Testis (tissue), 5 donors: ENCODE results near the gene GHRH. TPM values are rescaled to one million over a fixed set of nuclear protein-coding genes. Genes with fewer than 3 reads are reported as not detected.
A peak's percentile ranks its signal among the peaks of the same experiment; 100 is the strongest.

Experiments
- DNase-seq: peaks from one replicate; pipeline ENCODE4 v3.0.0-alpha.2; 2019
- H3K27ac ChIP-seq, 2 donors: fragments of 200-600 bp; sonication (generic); one replicate each; pipeline ENCODE4 v1.5.1; 2019
- H3K27me3 ChIP-seq: fragments of 200-600 bp; sonication (generic); one replicate; pipeline ENCODE4 v1.5.1; 2019
- H3K36me3 ChIP-seq: fragments of 200-600 bp; sonication (generic); one replicate; pipeline ENCODE4 v1.5.1; 2017; ENCODE audit warnings: low read depth; ENCODE audit errors: missing control alignments
- H3K4me1 ChIP-seq: fragments of 200-600 bp; sonication (generic); one replicate; pipeline ENCODE4 v1.5.1; 2019
- H3K4me3 ChIP-seq, 2 donors: fragments of 200-600 bp; sonication (generic); one replicate each; pipeline ENCODE4 v1.5.1; 2017 to 2019
- H3K9me3 ChIP-seq: fragments of 200-600 bp; sonication (generic); one replicate; pipeline ENCODE4 v1.5.1; 2017
- POLR2A ChIP-seq: fragments of 450-650 bp; IDR thresholded peaks from one replicate; pipeline ENCODE4 v1.6.1; 2017; ENCODE audit warnings: antibody characterized with exemption, mild to moderate bottlenecking, moderate library complexity
- WGBS, 2 donors: methylation state at CpG; one replicate each; pipeline ENCODE4 v1.1.5; 2018; 5-methylcytosine and 5-hydroxymethylcytosine counted together
- intact Hi-C: fragments of 100-400 bp; cut with DNase I; formaldehyde crosslinking; loops from one replicate; pipeline ENCODE4 v1.15.1; 2023; ENCODE audit warnings: low total_unique reads
- long read RNA-seq, 2 donors: transcript quantifications; one replicate each; lab custom pipeline, GENCODE V29; 2026
- polyA plus RNA-seq: library from polyadenylated mRNA; stranded (reverse); fragments of 350-450 nt; fragmentation: Illumina TruSeq; extraction: RNeasy Lipid Tissue Mini Kit (QIAGEN cat#74804); gene quantifications from one replicate; pipeline ENCODE4 v1.2.3, GENCODE V29; 2014; ENCODE audit warnings: low read depth, low replicate concordance; ENCODE audit not compliant: insufficient read depth
- total RNA-seq, 2 donors: library from RNA; depleted of rRNA; stranded (reverse); fragments of >200 nt; gene quantifications; one replicate each; pipeline ENCODE4 v1.2.3, GENCODE V29; 2016
- TF ChIP-seq, protein P1 (sequence below), 3 experiments: fragments of 450-650 bp in 2 of 3; fragments of 200-600 bp in 1 of 3; sonication (generic) in 1 of 3; IDR thresholded peaks; one replicate each; pipeline ENCODE4 v1.5.1; 2016 to 2019; ENCODE audit warnings: antibody characterized with exemption in 3 of 3, mild to moderate bottlenecking in 2 of 3, moderate library complexity in 1 of 3

The GHRH gene, protein sequence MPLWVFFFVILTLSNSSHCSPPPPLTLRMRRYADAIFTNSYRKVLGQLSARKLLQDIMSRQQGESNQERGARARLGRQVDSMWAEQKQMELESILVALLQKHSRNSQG
- total RNA-seq (not detected), polyA plus RNA-seq (not detected)
- long read RNA-seq, donor 1, result 0 reads
- long read RNA-seq, donor 2, result 0 reads

DNA sequence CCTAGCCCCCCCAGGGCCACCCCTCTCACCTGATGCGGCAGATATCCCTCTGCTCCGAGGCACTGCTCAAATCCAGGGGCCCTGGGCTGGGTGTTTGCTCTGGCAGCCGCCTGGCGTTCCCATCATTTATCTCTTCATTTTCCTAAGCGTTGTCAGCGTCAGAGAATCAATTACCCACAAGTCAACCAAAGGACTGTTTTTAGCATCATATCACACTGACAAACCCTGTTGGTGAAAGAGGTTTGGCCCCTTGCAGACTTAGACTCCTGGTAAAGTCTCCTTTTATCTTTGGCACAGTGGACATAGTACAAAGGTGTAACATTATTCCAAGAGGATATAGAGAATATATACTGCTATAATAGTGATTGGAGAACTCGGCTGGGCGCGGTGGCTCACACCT, at the start of gene GHRH:
Gene GHRH, minus strand, starts transcription at position 101 of the 400 bp plus-strand sequence. CDS start 4,925 bp downstream, outside the sequence.
- no peak within 1 kb of the TSS for H3K27ac ChIP-seq
- TF ChIP-seq, protein P1, sequence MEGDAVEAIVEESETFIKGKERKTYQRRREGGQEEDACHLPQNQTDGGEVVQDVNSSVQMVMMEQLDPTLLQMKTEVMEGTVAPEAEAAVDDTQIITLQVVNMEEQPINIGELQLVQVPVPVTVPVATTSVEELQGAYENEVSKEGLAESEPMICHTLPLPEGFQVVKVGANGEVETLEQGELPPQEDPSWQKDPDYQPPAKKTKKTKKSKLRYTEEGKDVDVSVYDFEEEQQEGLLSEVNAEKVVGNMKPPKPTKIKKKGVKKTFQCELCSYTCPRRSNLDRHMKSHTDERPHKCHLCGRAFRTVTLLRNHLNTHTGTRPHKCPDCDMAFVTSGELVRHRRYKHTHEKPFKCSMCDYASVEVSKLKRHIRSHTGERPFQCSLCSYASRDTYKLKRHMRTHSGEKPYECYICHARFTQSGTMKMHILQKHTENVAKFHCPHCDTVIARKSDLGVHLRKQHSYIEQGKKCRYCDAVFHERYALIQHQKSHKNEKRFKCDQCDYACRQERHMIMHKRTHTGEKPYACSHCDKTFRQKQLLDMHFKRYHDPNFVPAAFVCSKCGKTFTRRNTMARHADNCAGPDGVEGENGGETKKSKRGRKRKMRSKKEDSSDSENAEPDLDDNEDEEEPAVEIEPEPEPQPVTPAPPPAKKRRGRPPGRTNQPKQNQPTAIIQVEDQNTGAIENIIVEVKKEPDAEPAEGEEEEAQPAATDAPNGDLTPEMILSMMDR (IDR thresholded peaks at IDR 0.05), result no peak
- no peak for TF ChIP-seq POLR2A
- WGBS, 2 donors, result 87 to 88% methylated on average over 9 of the region's 9 CpGs
- H3K27me3 ChIP-seq, result no peaks in the 10 kb centered on the region
- intact Hi-C loops, result no loop called here
- H3K36me3 ChIP-seq, result no peaks in the 10 kb centered on the region
- no peak within 1 kb of the TSS for H3K4me3 ChIP-seq
- no peaks in the 10 kb centered on the region for H3K9me3 ChIP-seq
- no peaks in the 10 kb centered on the region for H3K4me1 ChIP-seq
- no peak for DNase-seq

DNA sequence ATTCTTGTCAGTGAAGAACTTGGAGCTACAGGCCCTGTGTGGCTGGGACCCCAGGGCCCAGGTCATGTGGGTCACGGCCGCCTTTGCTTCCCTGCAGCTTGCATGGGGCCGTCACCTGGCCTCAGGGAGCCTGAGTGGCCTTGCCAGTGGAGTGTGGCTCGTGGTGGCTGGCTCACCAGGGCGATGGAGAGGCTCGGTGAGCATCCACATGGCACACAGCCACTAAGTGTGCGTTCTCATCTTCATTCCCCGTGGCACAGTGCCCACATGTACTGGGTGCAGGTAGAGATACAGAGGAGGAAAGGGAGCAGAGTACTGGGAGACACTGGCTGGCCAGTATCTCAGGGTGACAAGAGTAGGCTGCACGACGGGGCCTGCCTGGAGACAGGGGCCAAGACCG, 49.3 kb upstream of the GHRH start:
- Histone ChIP-seq H3K4me3 (no peak overlapping the region), H3K27ac (peak overlapping the region; percentile 79 to 82), H3K36me3 (no peaks in the 10 kb centered on the region), H3K27me3 (no peaks in the 10 kb centered on the region), H3K9me3 (no peaks in the 10 kb centered on the region), H3K4me1 (peaks cover 79% of the 10 kb centered on the region)
- 57 to 75% methylated on average over 6 to 11 of the region's 11 CpGs for WGBS, 2 donors
- no peak for TF ChIP-seq POLR2A
- TF ChIP-seq, protein P1 (IDR thresholded peaks at IDR 0.05), result no peak
- intact Hi-C loops, result no loop called here
- no peak for DNase-seq

- TF ChIP-seq, protein P1 (IDR thresholded peaks at IDR 0.05), result no peak
- TF ChIP-seq POLR2A, result no peak
- Histone ChIP-seq H3K4me1 (peaks cover 74% of the 10 kb centered on the region), H3K27me3 (no peaks in the 10 kb centered on the region), H3K27ac (peak overlapping the region; percentile 79 to 82), H3K9me3 (no peaks in the 10 kb centered on the region), H3K4me3 (no peak overlapping the region), H3K36me3 (no peaks in the 10 kb centered on the region)
- DNase-seq, result peak; percentile 92
- intact Hi-C loops, result no loop called here
- whole genome bisulfite sequencing, 2 donors, result 44 to 63% methylated on average over 16 of the region's 16 CpGs
These were observed 48.4 kb upstream of the GHRH start for GRCh38 chr20:37309936-37310590.

DNA sequence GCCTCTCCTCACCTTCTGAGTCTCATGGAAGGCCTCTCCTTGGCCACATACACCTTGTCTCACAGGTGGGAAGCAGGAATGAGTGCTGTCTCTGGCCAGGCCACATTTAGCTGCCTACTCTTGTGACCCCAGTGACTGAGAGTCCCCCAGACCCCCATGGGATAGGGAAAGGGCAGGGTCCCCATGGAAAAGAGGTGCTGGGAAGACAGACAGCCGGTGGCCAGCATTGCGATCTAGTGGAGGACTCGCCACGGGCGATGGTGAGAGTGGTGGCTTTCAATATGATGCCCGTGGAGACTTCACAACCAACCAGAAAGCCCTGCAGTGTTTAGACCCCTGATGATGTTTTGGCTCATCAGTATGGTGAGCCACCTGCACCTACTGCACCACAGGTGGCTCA, 47.7 kb upstream of the GHRH start:
- no peak for TF ChIP-seq POLR2A
- TF ChIP-seq, protein P1 (IDR thresholded peaks at IDR 0.05), result no peak
- Histone ChIP-seq H3K36me3 (no peaks in the 10 kb centered on the region), H3K9me3 (no peaks in the 10 kb centered on the region), H3K4me3 (no peak overlapping the region), H3K4me1 (peaks cover 66% of the 10 kb centered on the region), H3K27me3 (no peaks in the 10 kb centered on the region), H3K27ac (peak overlapping the region; percentile 79 to 82)
- DNase-seq, result no peak
- intact Hi-C loops, result no loop called here
- WGBS, 2 donors, result 92 to 94% methylated on average over 6 of the region's 6 CpGs
